Subcutaneous adipose tissue (tissue), 4 donors: Measurements from ENCODE around the gene CDH5. TPM values are rescaled to one million over a fixed set of nuclear protein-coding genes. Genes with fewer than 3 reads are reported as not detected.

Experiments used
- CTCF ChIP-seq: fragments of 450-650 bp; IDR thresholded peaks from one replicate; pipeline ENCODE4 v1.5.1; 2016; ENCODE audit warnings: low read depth, mild to moderate bottlenecking, control low read depth, antibody characterized with exemption, moderate library complexity
- total RNA-seq, 4 donors: library from RNA; depleted of rRNA; stranded (reverse); fragments of >200 nt; gene quantifications; one replicate each; pipeline ENCODE4 v1.1.0, GENCODE V29; 2016

The CDH5 gene
- total RNA-seq, 4 donors from 2014 or later, result 28.7 to 155 (median 43.2) TPM

GRCh38 chr16:66430214-66430613 is 63.7 kb downstream of the CDH5 start:
- TF ChIP-seq CTCF, result no peak

- TF ChIP-seq CTCF, result no peak
Observed at GRCh38 chr16:66431760-66432159, 65.3 kb downstream of the CDH5 start.

- no peak for TF ChIP-seq CTCF
Observed at GRCh38 chr16:66432429-66432828, 65.9 kb downstream of the CDH5 start.

GRCh38 chr16:66434619-66435430 is 68.3 kb downstream of the CDH5 start:
- no peak for TF ChIP-seq CTCF

GRCh38 chr16:66435896-66436295 is 69.4 kb downstream of the CDH5 start:
- no peak for TF ChIP-seq CTCF

- no peak for TF ChIP-seq CTCF
Observed at GRCh38 chr16:66437391-66437945, 71.0 kb downstream of the CDH5 start.

GRCh38 chr16:66438536-66438935 is 72.0 kb downstream of the CDH5 start:
- no peak for TF ChIP-seq CTCF
